Stimulated activated CD4-positive, alpha-beta T cell treated with anti-CD3 and anti-CD28 coated beads, Interleukin-4, amount 100 ng/mL, for 1 hour (primary cell): ENCODE results near the gene FAM120AOS.
"Not testable (repeated sequence)": the region's sequence is repeated elsewhere in the genome, so short reads cannot be mapped to it uniquely, and the experiment has no call there.

Source experiments
- DNase-seq: peaks from one replicate; pipeline ENCODE4 v3.0.0-alpha.2; 2020

The FAM120AOS gene

GRCh38 chr9:93466416-93467061, 13.2 kb upstream of the FAM120AOS start:
- no peak for DNase-seq

DNA sequence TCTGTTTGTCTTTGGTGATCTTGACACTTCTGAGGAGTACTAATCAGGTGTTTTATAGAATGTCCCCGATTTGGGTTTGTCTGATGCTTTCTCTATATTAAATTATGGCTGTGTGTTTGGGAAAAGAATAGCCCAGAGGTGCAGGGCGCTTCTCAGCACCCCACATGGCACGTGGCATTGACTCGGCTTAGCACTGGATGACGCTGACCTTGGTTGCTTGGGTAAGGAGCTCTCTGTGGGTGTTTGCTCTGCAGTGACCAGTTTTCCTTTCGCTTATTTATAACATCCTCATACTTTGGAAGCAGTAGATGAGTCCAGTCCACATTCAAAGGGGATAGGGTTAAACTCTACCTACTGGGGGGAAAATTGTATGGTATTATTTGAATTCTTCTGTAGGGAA, 12.5 kb upstream of the FAM120AOS start:
- no peak for DNase-seq

- DNase-seq = no peak
Observed at GRCh38 chr9:93464876-93465275, 11.5 kb upstream of the FAM120AOS start.

GRCh38 chr9:93464395-93464794, 11.0 kb upstream of the FAM120AOS start:
- no peak for DNase-seq

- DNase-seq = no peak
Observed at GRCh38 chr9:93463638-93464248, 10.4 kb upstream of the FAM120AOS start.

DNA sequence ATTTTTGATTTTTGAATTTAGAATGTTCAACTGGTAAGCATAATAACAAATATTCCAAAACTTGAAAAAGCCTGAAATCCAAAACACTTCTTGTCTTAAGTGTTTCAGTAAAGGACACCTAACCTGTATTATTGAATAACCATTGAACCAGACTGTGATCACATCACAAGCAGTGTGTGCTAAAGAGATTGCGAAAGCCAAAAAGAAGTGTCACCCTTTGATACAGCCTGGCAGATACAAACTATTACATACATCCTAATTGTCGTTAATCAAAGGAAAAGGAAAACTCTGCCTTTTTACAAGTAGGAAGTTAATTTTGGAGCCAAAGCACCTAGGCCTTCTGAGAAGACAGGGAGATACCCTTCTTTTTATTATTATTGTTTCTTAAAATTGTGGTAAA, 8.4 kb upstream of the FAM120AOS start:
- no peak for DNase-seq

- DNase-seq = no peak
Observed at GRCh38 chr9:93461414-93461743, 8.0 kb upstream of the FAM120AOS start.

DNA sequence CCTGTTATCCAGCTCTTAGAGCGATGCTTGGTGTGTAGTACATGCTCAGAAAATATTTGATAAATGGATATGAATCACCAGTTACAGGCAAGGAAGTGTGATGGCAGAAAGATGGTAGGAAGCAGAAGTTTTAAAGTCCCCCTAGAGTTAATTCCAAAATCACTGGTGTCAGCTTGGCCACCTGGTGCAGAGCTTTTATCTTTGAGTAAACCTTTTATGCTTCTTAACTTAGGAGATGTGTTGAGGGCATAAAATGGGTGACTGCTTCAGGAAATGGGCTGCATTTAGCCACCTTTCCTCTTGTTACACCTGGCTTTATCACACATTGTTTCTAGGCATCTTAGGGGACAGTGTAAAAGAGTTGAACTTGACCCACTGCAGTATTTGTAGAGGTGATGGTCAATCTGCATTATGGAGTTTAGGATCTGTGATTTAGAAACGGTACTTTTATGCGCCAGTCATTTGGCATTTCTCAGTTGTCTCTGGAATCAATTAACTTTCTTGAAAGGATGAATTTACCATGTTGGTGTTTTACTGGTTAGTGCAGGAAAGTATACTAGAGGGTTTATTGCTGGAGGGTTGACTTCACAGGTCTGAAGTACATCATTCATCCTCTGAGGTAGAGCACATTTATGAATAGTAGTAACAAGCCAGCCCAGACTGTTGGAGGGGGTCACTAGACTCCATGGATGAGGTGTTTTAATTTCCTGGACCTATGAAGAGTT, 7.5 kb upstream of the FAM120AOS start:
- DNase-seq = no peak

- no peak for DNase-seq
Observed at GRCh38 chr9:93459432-93459847, 6.1 kb upstream of the FAM120AOS start.

- DNase-seq = no peak
Observed at GRCh38 chr9:93458712-93459111, 5.3 kb upstream of the FAM120AOS start.

DNA sequence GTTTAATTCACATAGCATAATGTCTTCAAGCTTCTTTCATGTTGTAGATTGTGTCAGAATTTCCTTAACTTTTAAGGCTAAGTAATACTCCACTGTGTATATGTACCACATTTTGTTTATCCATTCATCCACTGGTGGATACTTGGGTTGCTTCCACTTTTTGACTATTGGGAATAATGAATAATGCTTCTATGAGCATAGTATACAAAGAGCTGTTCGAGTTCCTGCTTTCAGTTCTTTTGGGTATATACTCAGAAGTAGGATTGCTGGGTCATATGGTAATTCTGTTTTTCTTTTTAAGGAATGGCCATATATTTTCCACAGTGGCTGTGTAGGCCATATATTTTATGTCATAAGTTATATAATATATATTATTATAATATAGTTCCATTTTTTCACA, 3.6 kb upstream of the FAM120AOS start:
- DNase-seq = no peak

DNA sequence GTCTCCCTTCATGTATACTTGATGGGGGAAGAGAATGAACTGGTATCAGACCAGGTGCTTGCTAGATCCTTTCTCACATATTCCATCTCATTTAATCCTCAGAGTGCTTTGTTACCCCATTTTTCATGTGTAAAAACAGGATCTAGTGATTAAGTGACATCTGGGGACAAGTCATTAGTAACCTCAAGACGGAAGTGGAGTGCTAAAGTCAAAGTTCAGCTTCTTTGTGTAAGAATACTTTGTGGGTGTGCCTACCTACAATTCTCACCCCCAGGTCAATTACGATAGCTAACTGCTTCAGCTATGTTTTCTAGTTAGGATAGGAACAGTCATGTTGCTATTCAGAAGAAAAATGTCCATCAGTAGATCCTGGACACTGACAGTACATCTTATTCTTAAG, 3.1 kb upstream of the FAM120AOS start:
- DNase-seq = no peak

DNA sequence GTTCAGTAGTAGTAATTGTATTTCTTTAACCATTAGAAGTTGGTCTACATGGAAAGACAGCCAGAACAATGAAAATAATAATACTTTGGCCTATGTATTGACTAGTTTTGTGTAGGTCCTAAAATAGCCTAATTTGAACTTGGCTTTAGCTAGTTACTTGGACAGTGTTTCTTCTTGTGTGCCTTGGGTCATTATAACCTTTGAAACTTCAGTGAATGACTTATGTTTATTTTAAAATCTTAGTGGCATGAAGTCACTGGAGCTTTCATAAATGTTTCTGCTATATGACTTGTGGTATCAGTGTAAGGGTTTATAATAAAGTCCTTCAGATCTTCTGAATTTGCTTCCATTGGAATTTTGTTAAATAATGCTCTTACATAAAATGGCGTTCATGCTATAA, 2.6 kb upstream of the FAM120AOS start:
- DNase-seq = no peak

DNA sequence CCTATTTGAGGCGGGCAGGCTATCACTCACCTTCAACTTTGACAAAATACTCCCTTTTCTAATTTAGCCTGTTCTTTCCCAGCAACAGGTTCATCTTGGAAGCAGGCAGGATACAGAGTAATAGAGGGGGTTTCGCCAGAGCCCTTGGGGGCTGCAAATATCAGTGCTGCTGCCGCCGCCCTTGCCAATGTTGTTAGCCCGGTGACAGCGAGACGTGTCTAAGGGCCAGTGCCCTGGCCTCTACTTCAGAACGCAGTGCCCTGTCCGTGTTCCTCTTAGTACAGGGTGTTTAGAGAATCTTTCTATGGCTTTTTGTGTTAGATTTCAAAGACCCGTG, 703 bp downstream of the FAM120AOS start:
- peak; percentile 19 for DNase-seq

GRCh38 chr9:93451849-93452709, 1.3 kb downstream of the FAM120AOS start:
- DNase-seq = peak; percentile 55

- peak; percentile 75 for DNase-seq
Observed at GRCh38 chr9:93450945-93451815, 2.2 kb downstream of the FAM120AOS start, which contains the start of gene FAM120A. FAM120A (plus strand) TSS chr9:93451685; CDS start chr9:93451916, 231 bp downstream.

DNA sequence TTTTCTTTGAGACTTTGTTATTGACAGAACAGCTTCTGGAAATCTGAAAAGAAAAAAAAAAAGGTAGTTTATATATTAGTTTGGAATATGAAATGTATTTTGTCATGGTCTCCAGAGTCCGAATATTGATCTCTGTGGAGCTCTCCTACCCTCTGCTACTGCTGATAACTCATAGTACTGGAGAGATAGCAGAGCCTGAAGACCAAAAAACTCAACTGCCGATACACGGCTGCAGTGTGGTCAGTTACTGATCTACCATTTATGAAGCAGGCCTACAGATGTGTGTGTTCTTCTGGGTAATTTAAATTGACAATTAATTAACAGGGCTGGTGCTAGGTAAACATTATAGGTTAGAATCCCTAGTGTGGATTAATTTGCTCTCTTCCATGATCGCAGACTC, 5.7 kb downstream of the FAM120AOS start:
- DNase-seq = no peak

- no peak for DNase-seq
Observed at GRCh38 chr9:93446073-93446472, 7.3 kb downstream of the FAM120AOS start.

DNA sequence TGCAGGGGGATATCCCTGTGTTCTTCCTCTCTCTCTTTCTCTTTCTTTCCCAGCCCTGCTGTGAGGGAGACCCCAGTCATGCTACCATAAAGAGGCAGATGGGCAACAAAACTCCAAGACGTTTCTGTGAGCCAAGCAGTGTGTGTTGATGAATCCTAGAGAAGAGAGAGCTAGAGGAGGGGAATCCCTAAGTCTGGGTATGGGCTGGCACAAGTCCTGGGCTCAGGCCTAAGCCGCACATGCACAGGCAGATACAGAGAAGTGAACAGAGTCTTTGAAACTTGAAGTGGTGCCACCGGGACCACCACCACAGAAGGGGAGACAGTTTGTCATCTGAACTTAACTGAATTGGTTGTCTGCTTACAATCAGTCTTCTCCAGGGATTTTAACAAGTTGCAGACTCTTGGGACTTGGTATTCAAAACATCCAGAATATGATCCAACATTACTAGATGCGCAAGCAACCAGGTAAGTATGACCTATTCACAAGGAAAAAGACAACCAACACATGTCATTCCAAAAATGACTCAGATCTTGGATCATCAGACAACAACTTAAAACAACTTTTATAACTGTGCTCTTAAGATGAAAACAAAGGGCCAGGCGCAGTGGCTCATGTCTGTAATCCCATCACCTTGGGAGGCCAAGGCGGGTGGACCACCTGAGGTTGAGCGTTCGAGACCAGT, 12.3 kb downstream of the FAM120AOS start:
- DNase-seq = no peak

- DNase-seq = not testable (repeated sequence)
Observed at GRCh38 chr9:93439301-93439700, 14.1 kb downstream of the FAM120AOS start.

DNA sequence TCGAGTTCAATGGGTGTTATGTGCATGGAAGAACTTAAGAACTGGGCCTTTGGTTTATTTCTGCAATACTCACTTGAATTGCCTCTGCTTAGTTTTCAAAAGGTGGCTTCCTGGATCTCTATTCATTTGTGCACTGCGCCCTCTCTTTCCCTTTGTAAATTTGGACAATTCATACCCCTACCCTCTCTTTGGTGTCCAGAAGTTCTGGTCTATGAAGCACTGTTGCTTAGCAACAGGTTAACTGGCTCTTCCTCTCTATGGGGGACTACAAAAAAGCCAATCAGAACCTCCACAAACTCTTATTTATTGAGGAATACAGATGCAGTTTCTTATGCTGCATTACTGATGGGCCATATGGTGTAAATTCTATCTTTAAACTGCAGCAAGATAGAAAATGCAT, 15.4 kb downstream of the FAM120AOS start:
- no peak for DNase-seq
